Brain pericyte (primary cell): Measurements from ENCODE around the gene IL23A.
"Not testable (repeated sequence)": the region's sequence is repeated elsewhere in the genome, so short reads cannot be mapped to it uniquely, and the experiment has no call there.

Source experiments
- DNase-seq: peaks from one replicate; pipeline ENCODE4 v3.0.0-alpha.2; 2012; ENCODE audit warnings: low read depth, low spot score

Gene IL23A, protein sequence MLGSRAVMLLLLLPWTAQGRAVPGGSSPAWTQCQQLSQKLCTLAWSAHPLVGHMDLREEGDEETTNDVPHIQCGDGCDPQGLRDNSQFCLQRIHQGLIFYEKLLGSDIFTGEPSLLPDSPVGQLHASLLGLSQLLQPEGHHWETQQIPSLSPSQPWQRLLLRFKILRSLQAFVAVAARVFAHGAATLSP

DNA sequence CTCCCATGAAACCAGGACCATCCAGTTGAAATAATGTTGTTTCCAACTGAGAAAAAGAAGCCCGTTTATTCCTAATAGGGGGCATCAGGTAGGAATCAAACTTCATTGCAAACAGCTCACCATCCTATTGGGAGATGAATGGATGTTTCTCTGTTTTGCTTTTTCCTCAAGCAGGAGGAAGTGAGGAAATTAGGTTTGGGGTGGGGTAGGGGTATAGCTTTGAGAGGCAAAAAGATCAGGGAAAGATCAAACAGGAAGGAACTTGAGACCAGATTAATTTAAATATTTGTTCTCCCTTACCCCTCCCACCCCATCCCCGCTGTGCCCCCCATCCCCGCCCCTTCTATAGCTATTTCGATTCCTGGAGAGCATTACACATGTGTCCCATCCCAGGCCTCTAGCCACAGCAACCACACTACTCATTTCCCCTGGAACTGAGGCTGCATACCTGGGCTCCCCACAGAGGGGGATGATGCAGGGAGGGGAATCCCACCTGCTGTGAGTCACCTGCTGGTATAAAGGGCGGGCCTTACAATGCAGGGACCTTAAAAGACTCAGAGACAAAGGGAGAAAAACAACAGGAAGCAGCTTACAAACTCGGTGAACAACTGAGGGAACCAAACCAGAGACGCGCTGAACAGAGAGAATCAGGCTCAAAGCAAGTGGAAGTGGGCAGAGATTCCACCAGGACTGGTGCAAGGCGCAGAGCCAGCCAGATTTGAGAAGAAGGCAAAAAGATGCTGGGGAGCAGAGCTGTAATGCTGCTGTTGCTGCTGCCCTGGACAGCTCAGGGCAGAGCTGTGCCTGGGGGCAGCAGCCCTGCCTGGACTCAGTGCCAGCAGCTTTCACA lies at the start of gene IL23A:
IL23A (plus strand) TSS at position 577 of the 850 bp plus-strand sequence; CDS start at position 738, 161 bp downstream.
- DNase-seq, result no peak

DNA sequence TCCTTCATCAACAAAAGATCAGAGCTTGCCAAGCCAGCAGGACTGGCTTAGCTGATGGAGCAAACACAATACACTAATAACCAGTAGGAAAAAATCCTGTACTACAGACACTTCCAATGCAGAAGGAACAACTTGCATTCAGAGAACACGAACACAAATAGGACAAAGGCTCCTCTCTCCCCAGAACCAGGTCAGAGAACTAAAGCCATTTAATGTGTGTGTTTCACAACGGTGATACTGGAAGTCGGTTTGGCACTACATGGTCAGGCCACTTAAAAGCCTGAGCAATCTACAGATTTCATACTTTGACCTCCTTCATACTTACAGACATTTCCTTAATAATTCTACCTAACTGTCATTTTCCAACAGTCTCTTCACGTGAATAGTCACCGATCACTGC lies 44.9 kb upstream of the IL23A start:
- no peak for DNase-seq

- no peak for DNase-seq
These were observed 42.4 kb upstream of the IL23A start for GRCh38 chr12:56296295-56296694.

GRCh38 chr12:56297400-56297799 lies 41.3 kb upstream of the IL23A start:
- no peak for DNase-seq

GRCh38 chr12:56298828-56299227 lies 39.9 kb upstream of the IL23A start:
- DNase-seq, result no peak

DNA sequence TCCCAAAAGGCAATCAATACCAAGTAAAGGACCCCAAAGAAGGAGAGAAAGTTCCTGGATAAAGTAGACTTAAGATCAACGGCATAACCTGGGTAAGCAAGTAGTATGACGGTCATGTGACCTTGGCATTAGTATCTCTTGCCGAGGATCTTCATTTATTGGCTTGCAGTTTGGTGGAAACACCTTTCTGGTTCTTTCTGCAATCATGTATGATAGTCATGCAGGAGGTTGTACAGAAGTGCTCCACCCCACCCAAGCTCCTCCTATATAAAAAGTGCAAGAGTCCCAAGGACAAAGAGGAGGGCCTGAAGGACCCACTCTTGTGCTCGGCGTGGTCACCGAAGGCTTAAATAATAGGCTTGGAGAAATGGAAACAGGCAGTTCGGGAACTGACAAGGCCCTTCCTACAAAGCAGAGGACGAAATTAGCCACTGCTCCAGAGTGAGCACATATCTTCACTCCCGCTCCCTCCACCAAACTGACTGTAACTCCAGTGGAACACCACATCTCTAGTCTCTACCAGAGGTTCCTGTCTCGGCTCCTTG lies 39.3 kb upstream of the IL23A start:
- no peak for DNase-seq

- DNase-seq, result peak; percentile 86
These were observed 38.6 kb upstream of the IL23A start, which contains the start of gene CS for GRCh38 chr12:56299853-56300643. CS (minus strand) TSS chr12:56300330; CDS start chr12:56300201, 129 bp downstream.

DNA sequence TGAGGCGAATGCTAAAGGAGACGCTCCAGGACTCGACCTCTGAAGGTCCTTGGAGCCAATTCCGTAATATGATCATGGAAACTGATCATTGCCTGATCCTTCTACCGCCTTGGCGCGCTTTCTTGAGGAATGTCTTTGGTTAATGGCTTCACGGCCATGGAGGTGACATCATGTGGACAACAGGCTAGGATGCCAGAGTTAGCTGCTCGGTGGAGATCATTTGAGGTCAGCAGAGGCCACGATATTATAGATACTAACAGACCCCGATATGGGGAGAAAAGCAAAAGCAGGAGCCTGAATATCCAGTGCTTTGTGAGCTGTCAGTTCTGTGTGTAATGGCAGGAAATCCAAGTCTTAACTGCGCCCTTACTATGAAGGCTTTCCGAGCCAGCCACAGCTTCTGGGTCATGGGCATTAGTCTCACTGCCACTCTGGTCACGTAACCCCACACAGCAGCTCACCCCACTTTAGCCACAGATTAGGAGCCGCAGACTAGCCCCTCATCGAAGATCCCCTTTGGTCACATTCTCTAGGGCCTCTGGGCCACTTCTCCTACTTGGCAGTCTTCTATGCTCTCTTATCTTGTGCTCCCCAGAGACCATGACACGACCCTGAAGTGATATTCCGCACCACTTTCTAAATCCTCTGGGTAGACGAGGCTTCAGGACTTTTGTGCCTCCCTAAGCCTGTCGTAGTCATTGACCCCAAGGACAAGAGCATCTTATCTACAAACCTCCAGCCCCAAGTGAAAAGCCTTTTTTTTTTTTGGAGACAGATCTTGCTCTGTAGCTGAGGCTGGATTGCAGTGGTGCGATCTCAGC lies 37.8 kb upstream of the IL23A start:
- DNase-seq, result no peak

DNA sequence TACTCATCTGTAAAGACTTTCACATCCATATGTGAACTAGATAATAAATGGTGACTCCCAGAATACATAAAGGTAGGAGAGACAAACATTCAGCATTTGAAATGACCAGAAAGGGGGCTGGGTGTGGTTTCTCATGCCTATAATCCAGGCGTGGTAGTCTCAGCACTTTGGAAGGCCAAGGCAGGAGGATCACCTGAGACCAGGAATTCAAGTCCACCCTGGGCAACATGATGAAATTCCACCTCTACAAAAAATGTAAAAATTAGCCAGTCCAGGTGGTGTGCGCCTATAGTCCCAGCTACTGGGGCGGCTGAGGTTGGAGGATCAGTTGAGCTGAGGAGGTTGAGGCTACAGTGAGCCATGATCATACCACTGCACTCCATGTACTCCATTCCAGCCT lies 34.4 kb upstream of the IL23A start:
- no peak for DNase-seq

- no peak for DNase-seq
These were observed 33.7 kb upstream of the IL23A start for GRCh38 chr12:56304872-56305590.

GRCh38 chr12:56307221-56307965 lies 31.3 kb upstream of the IL23A start:
- DNase-seq, result no peak

- DNase-seq, result no peak
These were observed 30.0 kb upstream of the IL23A start for GRCh38 chr12:56308714-56309113.

- no peak for DNase-seq
These were observed 27.7 kb upstream of the IL23A start for GRCh38 chr12:56311003-56311402.

- no peak for DNase-seq
These were observed 23.4 kb upstream of the IL23A start for GRCh38 chr12:56315249-56315621.

- DNase-seq, result peak; percentile 92
These were observed 22.8 kb upstream of the IL23A start, which contains the start of gene CNPY2 for GRCh38 chr12:56315622-56316473. CNPY2 (minus strand) TSS chr12:56315988; CDS start chr12:56315217, 771 bp downstream.

DNA sequence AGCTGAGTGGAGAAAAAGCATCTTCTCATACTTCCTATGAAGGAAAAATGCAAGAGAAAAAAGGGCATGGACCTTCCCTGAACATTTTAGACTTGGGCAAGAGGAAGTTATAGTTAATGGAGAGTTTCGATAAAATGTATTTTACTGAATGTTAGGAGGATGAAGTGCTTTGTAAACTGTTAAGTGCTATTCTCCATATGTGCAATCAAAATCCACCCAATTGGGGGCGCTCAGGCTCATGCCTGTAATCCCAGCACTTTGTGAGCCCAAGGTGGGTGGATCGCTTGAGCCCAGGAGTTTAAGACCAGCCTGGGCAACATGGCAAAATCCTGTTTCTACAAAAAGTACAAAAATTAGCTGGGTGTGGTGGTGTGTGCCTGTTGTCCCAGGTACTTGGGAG lies 21.0 kb upstream of the IL23A start:
- no peak for DNase-seq

GRCh38 chr12:56321027-56321426 lies 17.7 kb upstream of the IL23A start:
- no peak for DNase-seq

GRCh38 chr12:56321610-56322009 lies 17.1 kb upstream of the IL23A start:
- not testable (repeated sequence) for DNase-seq

GRCh38 chr12:56324206-56324605 lies 14.5 kb upstream of the IL23A start:
- DNase-seq, result no peak
